K562 (cell line): ENCODE results near the gene RHO. TPM values are rescaled to one million over a fixed set of nuclear protein-coding genes. Genes with fewer than 3 reads are reported as not detected.

ENCODE experiments used
- ATAC-seq: fragments of 200-7000 bp; cut with Tn5 transposase; 3 replicates; pipeline ENCODE4 v1.9.1; 2020; ENCODE audit warnings: moderate library complexity
- BruUV-seq: library from RNA; stranded (reverse); fragments of 400-500 nt; replicated peaks from 2 replicates; lab custom pipeline; 2021; lab: Mats Ljungman, UMichigan
- CTCF ChIA-PET: fragments of 300-600 bp; formaldehyde crosslinking; extraction: SDS; loops from one replicate; lab custom pipeline; 2021; ENCODE audit warnings: low intra/inter-chr PET ratio; lab: Yijun Ruan, JAX
- POLR2A ChIA-PET: fragments of 300-600, 350-650 bp; sonication (Branson Sonifier 250); formaldehyde crosslinking; extraction: SDS; loops from one replicate; lab custom pipeline; 2021; ENCODE audit warnings: antibody characterized with exemption, inconsistent platforms; lab: Yijun Ruan, JAX
- DNase-seq, 4 experiments: peaks; one replicate each; pipeline versions ENCODE4 v3.0.0 to v3.0.0-alpha.2; 2011 to 2018; ENCODE audit warnings: low spot score in 3 of 4, mixed read lengths in 3 of 4; ENCODE audit errors: extremely low read depth in 1 of 4
- FAIRE-seq: peaks from 2 replicates; lab custom pipeline; 2011; peaks lifted over from hg19 to GRCh38; lab: Jason Lieb, UNC
- H2AFZ ChIP-seq: 2 replicates; pipeline ENCODE4 v1.6.0; 2011; ENCODE audit warnings: low read depth, low read length, control low read depth, inconsistent platforms
- H3K27ac ChIP-seq: fragments of 200-600 bp; 3 replicates; pipeline ENCODE4 v1.8.0; 2011; ENCODE audit warnings: low read depth, mild to moderate bottlenecking, control low read depth, inconsistent platforms, low read length, moderate library complexity, mixed read lengths; ENCODE audit errors: extremely low read depth
- H3K27me3 ChIP-seq, 2 experiments: fragments of 300-600 bp in 1 of 2; 2 replicates in 1 of 2; 3 replicates in 1 of 2; pipeline versions ENCODE4 v1.6.0 to v1.8.0; 2011; ENCODE audit warnings: inconsistent platforms in 2 of 2, low read length in 2 of 2, mild to moderate bottlenecking in 1 of 2, mixed read lengths in 1 of 2, moderate library complexity in 1 of 2; ENCODE audit not compliant: control insufficient read depth in 2 of 2, insufficient read depth in 2 of 2
- H3K36me3 ChIP-seq: fragments of 300-600 bp; 3 replicates; pipeline ENCODE4 v1.8.0; 2011; ENCODE audit warnings: mild to moderate bottlenecking, low read length, inconsistent platforms; ENCODE audit not compliant: control insufficient read depth, insufficient read depth
- H3K4me1 ChIP-seq, 2 experiments: fragments of 200-600 bp in 1 of 2; replicated peaks in 1 of 2; 2 replicates in 1 of 2; 3 replicates in 1 of 2; pipeline versions ENCODE4 v1.5.1 to v1.8.0; 2011; ENCODE audit warnings: inconsistent platforms in 2 of 2, low read length in 2 of 2, mild to moderate bottlenecking in 1 of 2, mixed read lengths in 1 of 2, moderate library complexity in 1 of 2; ENCODE audit not compliant: control insufficient read depth in 2 of 2, insufficient read depth in 2 of 2
- H3K4me2 ChIP-seq: 2 replicates; pipeline ENCODE4 v1.6.1; 2011; ENCODE audit warnings: low read length, control low read depth, inconsistent platforms, mixed read lengths; ENCODE audit not compliant: insufficient read depth
- H3K4me3 ChIP-seq: fragments of 200-600 bp; sonication (generic), shearing (Covaris generic); 2 replicates; pipeline ENCODE4 v1.5.1; 2016; ENCODE audit warnings: control low read depth, inconsistent platforms
- H3K79me2 ChIP-seq: fragments of 200-600 bp; 3 replicates; pipeline ENCODE4 v1.8.0; 2011; ENCODE audit warnings: low read length, inconsistent platforms; ENCODE audit not compliant: control insufficient read depth, insufficient read depth
- H3K9ac ChIP-seq, 2 experiments: 2 replicates each; pipeline versions ENCODE4 v1.6.0 to v1.6.1; 2011; ENCODE audit warnings: low read depth in 2 of 2, low read length in 2 of 2, control low read depth in 1 of 2, inconsistent platforms in 1 of 2, mild to moderate bottlenecking in 1 of 2, mixed read lengths in 1 of 2; ENCODE audit not compliant: insufficient read depth in 1 of 2
- H3K9me1 ChIP-seq: one replicate; pipeline ENCODE4 v1.6.0; 2011; ENCODE audit warnings: inconsistent platforms, mild to moderate bottlenecking, low read length, moderate library complexity; ENCODE audit not compliant: control insufficient read depth, insufficient read depth
- H3K9me3 ChIP-seq: replicated peaks from 2 replicates; pipeline ENCODE4 v1.5.1; 2011; ENCODE audit warnings: low read depth, low read length, inconsistent platforms; ENCODE audit not compliant: control insufficient read depth, insufficient read depth
- H4K20me1 ChIP-seq: replicated peaks from 2 replicates; pipeline ENCODE4 v1.6.1; 2011; ENCODE audit warnings: low read length, inconsistent platforms, mixed read lengths; ENCODE audit not compliant: control insufficient read depth, insufficient read depth
- BMI1 ChIP-seq: fragments of 150-350 bp; IDR thresholded peaks from 2 replicates; pipeline ENCODE4 v1.6.1; 2014; ENCODE audit warnings: low read length
- FOXM1 ChIP-seq, 2 experiments: fragments of 450-650 bp in 1 of 2; sonication (generic) in 1 of 2; formaldehyde crosslinking in 1 of 2; IDR thresholded peaks; 2 replicates each; pipeline versions ENCODE4 v1.6.1 to v1.9.0; 2017 to 2022; ENCODE audit warnings: low read depth in 2 of 2, mild to moderate bottlenecking in 2 of 2, missing genetic modification reagents in 1 of 2, moderate library complexity in 1 of 2
- GABPA ChIP-seq: fragments of 200-800 bp; sonication (Bioruptor generic); conservative IDR thresholded peaks from 2 replicates; pipeline ENCODE4 v1.6.1; 2016; ENCODE audit warnings: low read depth, missing genetic modification characterization, missing compliant biosample characterization
- NCOA1 ChIP-seq: fragments of 450-650 bp; IDR thresholded peaks from 2 replicates; pipeline ENCODE4 v1.6.1; 2016; ENCODE audit warnings: low read depth
- SETDB1 ChIP-seq: IDR thresholded peaks from one replicate; pipeline ENCODE4 v1.6.1; 2012; ENCODE audit warnings: low read length, control low read depth, inconsistent platforms
- SLC30A9 ChIP-seq: fragments of 250-450 bp; sonication (Bioruptor Pico); IDR thresholded peaks from 2 replicates; pipeline ENCODE4 v1.8.0; 2022; ENCODE audit warnings: mild to moderate bottlenecking, moderate library complexity
- ZNF121 ChIP-seq: sonication (generic); formaldehyde crosslinking; conservative IDR thresholded peaks from 2 replicates; pipeline ENCODE4 v1.8.0; 2022; ENCODE audit warnings: missing genetic modification reagents
- ZSCAN32 ChIP-seq: fragments of 450-650 bp; formaldehyde crosslinking; IDR thresholded peaks from 2 replicates; pipeline ENCODE4 v1.4.0; 2020; ENCODE audit warnings: mild to moderate bottlenecking, moderate library complexity
- WGBS: fragments of 100-300 bp; shearing (Covaris generic); methylation state at CpG from one replicate; pipeline ENCODE4 v1.1.6; 2016; ENCODE audit warnings: low coverage, mixed read lengths; ENCODE audit not compliant: insufficient coverage; ENCODE audit errors: missing lambda C conversion rate; 5-methylcytosine and 5-hydroxymethylcytosine counted together
- in situ Hi-C: fragments of 300-500 bp; cut with MboI; formaldehyde crosslinking; loops from 4 replicates; pipeline ENCODE4 v1.15.0; 2018; ENCODE audit warnings: inconsistent platforms, mixed read lengths
- intact Hi-C: fragments of 100-400 bp; cut with micrococcal nuclease; formaldehyde crosslinking; loops from 2 replicates; pipeline ENCODE4 v1.14.2; 2022
- polyA plus RNA-seq, 8 experiments: library from polyadenylated mRNA; depleted of rRNA in 4 of 8; stranded (reverse) in 5 of 8; unstranded in 3 of 8; fragments of >200 nt; fragmentation: Nextera tagmentation in 2 of 8; fragmentation: Illumina TruSeq in 1 of 8; extraction: Ambion mirVana in 2 of 8; extraction: Trizol in 1 of 8; gene quantifications; 2 replicates each; pipeline versions ENCODE4 v1.2.1 to v1.2.3, GENCODE V29; 2011 to 2014; ENCODE audit warnings: inconsistent platforms in 1 of 8, missing spikeins in 1 of 8
- total RNA-seq, 7 experiments: library from RNA; depleted of rRNA in 6 of 7; stranded (reverse); fragments of >200 nt in 6 of 7; fragmentation: Illumina TruSeq in 2 of 7; extraction: Trizol in 2 of 7; gene quantifications; 2 replicates each; pipeline versions ENCODE4 v1.2.1 to v1.2.3, GENCODE V29; 2011 to 2021; ENCODE audit warnings: low replicate concordance in 1 of 7
- TF ChIP-seq, protein P1 (sequence below): fragments of 450-650 bp; conservative IDR thresholded peaks from 2 replicates; pipeline ENCODE4 v1.6.1; 2016; ENCODE audit warnings: missing genetic modification characterization, low read depth, mild to moderate bottlenecking, missing compliant biosample characterization, moderate library complexity
- TF ChIP-seq, protein P2 (sequence below): fragments of 200-400 bp; formaldehyde crosslinking; IDR thresholded peaks from 2 replicates; pipeline ENCODE4 v1.6.1; 2017; ENCODE audit warnings: mild to moderate bottlenecking, low read depth, low read length, moderate library complexity
- TF ChIP-seq, protein P3 (sequence below), 3 experiments: fragments of 200-800 bp in 1 of 3; fragments of 250-450 bp in 1 of 3; fragments of 450-650 bp in 1 of 3; sonication (Bioruptor Pico) in 1 of 3; sonication (Bioruptor generic) in 1 of 3; formaldehyde crosslinking in 1 of 3; IDR thresholded peaks; 2 replicates each; pipeline versions ENCODE4 v1.6.1 to v1.8.0; 2016 to 2022; ENCODE audit warnings: mild to moderate bottlenecking in 2 of 3, missing genetic modification characterization in 2 of 3, missing compliant biosample characterization in 1 of 3, moderate library complexity in 1 of 3

Gene RHO
- total and polyA plus RNA-seq, 9 of the 15 experiments (the other 6 are each of a cell fraction or from before 2014, with no cell fraction given) = not detected

DNA sequence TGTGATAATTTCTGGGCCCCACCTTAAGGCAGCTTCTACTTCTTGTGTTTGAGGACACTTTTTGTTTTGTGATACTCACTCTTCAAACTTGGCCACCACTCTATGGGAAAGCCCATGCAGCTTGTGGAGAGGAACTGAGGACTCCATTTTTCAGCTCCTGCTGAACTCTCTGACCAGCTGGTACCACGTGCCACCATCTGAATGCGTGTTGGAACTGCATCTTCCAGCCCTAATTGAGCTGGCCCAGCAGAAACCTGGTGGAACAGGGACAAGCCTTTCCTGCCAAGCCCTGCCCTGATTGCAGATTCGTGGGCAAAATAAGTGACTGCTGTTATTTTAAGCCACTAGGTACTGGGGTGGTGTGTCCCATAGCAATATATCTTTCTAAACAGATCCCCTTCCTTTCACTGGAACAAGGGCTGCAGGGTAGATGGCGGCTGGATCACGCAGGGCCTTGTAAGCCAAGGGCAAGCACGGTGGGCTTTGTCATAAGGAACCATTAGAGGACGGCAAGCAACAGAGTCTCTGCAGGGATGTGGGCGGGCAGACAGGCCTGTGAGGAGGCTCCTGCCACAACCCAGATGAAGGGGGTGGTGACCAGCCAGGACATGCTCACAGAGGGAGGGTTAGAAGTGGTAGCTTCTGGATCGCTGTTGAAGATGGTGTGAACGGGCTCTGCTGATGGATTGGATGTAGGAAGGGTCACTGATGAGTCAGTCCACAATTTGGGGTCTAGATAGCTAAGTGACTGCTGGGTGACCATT lies 24.0 kb downstream of the RHO start:
- no peak overlapping the region for H3K27ac ChIP-seq
- POLR2A ChIA-PET = interaction anchor here (0.5 to 0.8 kb wide), 2 partner anchors 8 to 39 kb away, joined by 3 read pairs; no protein-coding TSS in a partner anchor
- intact Hi-C loops = no loop called here
- TF ChIP-seq, protein P1, sequence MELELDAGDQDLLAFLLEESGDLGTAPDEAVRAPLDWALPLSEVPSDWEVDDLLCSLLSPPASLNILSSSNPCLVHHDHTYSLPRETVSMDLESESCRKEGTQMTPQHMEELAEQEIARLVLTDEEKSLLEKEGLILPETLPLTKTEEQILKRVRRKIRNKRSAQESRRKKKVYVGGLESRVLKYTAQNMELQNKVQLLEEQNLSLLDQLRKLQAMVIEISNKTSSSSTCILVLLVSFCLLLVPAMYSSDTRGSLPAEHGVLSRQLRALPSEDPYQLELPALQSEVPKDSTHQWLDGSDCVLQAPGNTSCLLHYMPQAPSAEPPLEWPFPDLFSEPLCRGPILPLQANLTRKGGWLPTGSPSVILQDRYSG (tag) = no peak
- TF ChIP-seq BMI1 (no peak), GABPA (tag) (no peak), ZSCAN32 (CRISPR knock-in tag) (no peak), NCOA1 (no peak), ZNF121 (CRISPR knock-in tag) (no peak), FOXM1 (IDR thresholded peaks at IDR 0.05; ENCODE audit: low read depth) (no peak), FOXM1 (CRISPR knock-in tag; IDR thresholded peaks at IDR 0.05; ENCODE audit: low read depth) (no peak), SLC30A9 (CRISPR knock-in tag) (no peak), SETDB1 (no peak)
- TF ChIP-seq, protein P2, sequence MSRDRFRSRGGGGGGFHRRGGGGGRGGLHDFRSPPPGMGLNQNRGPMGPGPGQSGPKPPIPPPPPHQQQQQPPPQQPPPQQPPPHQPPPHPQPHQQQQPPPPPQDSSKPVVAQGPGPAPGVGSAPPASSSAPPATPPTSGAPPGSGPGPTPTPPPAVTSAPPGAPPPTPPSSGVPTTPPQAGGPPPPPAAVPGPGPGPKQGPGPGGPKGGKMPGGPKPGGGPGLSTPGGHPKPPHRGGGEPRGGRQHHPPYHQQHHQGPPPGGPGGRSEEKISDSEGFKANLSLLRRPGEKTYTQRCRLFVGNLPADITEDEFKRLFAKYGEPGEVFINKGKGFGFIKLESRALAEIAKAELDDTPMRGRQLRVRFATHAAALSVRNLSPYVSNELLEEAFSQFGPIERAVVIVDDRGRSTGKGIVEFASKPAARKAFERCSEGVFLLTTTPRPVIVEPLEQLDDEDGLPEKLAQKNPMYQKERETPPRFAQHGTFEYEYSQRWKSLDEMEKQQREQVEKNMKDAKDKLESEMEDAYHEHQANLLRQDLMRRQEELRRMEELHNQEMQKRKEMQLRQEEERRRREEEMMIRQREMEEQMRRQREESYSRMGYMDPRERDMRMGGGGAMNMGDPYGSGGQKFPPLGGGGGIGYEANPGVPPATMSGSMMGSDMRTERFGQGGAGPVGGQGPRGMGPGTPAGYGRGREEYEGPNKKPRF = no peak
- TF ChIP-seq, protein P3, sequence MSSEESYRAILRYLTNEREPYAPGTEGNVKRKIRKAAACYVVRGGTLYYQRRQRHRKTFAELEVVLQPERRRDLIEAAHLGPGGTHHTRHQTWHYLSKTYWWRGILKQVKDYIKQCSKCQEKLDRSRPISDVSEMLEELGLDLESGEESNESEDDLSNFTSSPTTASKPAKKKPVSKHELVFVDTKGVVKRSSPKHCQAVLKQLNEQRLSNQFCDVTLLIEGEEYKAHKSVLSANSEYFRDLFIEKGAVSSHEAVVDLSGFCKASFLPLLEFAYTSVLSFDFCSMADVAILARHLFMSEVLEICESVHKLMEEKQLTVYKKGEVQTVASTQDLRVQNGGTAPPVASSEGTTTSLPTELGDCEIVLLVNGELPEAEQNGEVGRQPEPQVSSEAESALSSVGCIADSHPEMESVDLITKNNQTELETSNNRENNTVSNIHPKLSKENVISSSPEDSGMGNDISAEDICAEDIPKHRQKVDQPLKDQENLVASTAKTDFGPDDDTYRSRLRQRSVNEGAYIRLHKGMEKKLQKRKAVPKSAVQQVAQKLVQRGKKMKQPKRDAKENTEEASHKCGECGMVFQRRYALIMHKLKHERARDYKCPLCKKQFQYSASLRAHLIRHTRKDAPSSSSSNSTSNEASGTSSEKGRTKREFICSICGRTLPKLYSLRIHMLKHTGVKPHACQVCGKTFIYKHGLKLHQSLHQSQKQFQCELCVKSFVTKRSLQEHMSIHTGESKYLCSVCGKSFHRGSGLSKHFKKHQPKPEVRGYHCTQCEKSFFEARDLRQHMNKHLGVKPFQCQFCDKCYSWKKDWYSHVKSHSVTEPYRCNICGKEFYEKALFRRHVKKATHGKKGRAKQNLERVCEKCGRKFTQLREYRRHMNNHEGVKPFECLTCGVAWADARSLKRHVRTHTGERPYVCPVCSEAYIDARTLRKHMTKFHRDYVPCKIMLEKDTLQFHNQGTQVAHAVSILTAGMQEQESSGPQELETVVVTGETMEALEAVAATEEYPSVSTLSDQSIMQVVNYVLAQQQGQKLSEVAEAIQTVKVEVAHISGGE (CRISPR knock-in tag; IDR thresholded peaks at IDR 0.05) = no peak

More for the DNA sequence above, 24.0 kb downstream of the RHO start:
- no TSS peak for BruUV-seq
- in situ Hi-C loops = no loop called here
- H3K9me1 ChIP-seq = no peaks in the 10 kb centered on the region
- H3K79me2 ChIP-seq = no peaks in the 10 kb centered on the region
- H3K4me3 ChIP-seq = no peak overlapping the region
- H2AFZ ChIP-seq = no peak overlapping the region
- H3K27me3 ChIP-seq = no peaks in the 10 kb centered on the region
- H3K36me3 ChIP-seq = peaks cover 5% of the 10 kb centered on the region; the same call in 1 of the 3 replicates
- CTCF ChIA-PET = no interaction called here
- 43% methylated on average over 10 of the region's 10 CpGs for WGBS
- no peaks in the 10 kb centered on the region for H4K20me1 ChIP-seq
- H3K9ac ChIP-seq = no peak overlapping the region
- FAIRE-seq = no peak
- ATAC-seq = no peak
- no peaks in the 10 kb centered on the region for H3K9me3 ChIP-seq
- H3K4me2 ChIP-seq = no peak overlapping the region
- peaks cover 7 to 32% of the 10 kb centered on the region in 2 experiments; a peak in 4 of 5 replicates for H3K4me1 ChIP-seq
- DNase-seq = no peak
